ENCODE results near the gene SPECC1.

DNA sequence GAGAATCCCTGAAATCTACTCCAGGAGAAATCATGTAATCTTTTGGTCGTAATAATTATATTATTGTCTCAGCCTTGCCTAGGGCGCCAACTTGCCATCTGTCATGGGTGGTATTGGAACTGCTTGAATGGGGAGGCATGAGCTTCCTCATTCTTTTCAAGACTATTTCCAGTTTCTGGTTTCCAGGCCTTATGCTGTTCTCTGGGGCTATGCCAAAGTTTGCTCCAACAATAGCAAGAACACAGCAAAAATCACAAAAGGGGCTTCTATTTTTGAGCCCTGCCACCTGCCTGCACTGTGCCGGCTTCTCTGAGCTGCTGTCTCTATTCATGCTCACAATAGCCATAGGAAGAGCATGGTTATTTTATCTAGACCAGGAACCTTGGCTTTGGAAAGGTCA is 111.7 kb downstream of the SPECC1 start:
- TF ChIP-seq, protein P1, sequence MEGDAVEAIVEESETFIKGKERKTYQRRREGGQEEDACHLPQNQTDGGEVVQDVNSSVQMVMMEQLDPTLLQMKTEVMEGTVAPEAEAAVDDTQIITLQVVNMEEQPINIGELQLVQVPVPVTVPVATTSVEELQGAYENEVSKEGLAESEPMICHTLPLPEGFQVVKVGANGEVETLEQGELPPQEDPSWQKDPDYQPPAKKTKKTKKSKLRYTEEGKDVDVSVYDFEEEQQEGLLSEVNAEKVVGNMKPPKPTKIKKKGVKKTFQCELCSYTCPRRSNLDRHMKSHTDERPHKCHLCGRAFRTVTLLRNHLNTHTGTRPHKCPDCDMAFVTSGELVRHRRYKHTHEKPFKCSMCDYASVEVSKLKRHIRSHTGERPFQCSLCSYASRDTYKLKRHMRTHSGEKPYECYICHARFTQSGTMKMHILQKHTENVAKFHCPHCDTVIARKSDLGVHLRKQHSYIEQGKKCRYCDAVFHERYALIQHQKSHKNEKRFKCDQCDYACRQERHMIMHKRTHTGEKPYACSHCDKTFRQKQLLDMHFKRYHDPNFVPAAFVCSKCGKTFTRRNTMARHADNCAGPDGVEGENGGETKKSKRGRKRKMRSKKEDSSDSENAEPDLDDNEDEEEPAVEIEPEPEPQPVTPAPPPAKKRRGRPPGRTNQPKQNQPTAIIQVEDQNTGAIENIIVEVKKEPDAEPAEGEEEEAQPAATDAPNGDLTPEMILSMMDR (IDR thresholded peaks at IDR 0.05; ENCODE audit: extremely low read depth in 1 of 2, insufficient read depth in 1 of 2, low read depth in 1 of 2, low read length in 2 of 2) = no peak
- no peak for TF ChIP-seq EZH2 (IDR thresholded peaks at IDR 0.05; ENCODE audit: borderline replicate concordance, low read depth, low read length, severe bottlenecking)
- TF ChIP-seq POLR2AphosphoS5 (IDR thresholded peaks at IDR 0.05; ENCODE audit: insufficient read depth, low read depth, low read length) = no peak
- no peak for TF ChIP-seq MAX (IDR thresholded peaks at IDR 0.05; ENCODE audit: insufficient read depth, insufficient read length)
- TF ChIP-seq POLR2A (IDR thresholded peaks at IDR 0.05; ENCODE audit: low read depth, low read length) = no peak
- TF ChIP-seq FOS (IDR thresholded peaks at IDR 0.05; ENCODE audit: borderline replicate concordance, insufficient read depth, low read length) = no peak
- TF ChIP-seq MYC (IDR thresholded peaks at IDR 0.05; ENCODE audit: low read depth, low read length) = no peak
- no peak for TF ChIP-seq GATA2 (IDR thresholded peaks at IDR 0.05; ENCODE audit: insufficient read depth, insufficient read length, low read depth, low read length)
- no peak for TF ChIP-seq JUN (IDR thresholded peaks at IDR 0.05; ENCODE audit: borderline replicate concordance, insufficient read depth, insufficient read length, low read depth)
